ENCODE data around the gene ROS1. TPM values are rescaled to one million over a fixed set of nuclear protein-coding genes. Genes with fewer than 3 reads are reported as not detected.

The ROS1 gene
- polyA plus RNA-seq, 1 experiment = not detected

DNA sequence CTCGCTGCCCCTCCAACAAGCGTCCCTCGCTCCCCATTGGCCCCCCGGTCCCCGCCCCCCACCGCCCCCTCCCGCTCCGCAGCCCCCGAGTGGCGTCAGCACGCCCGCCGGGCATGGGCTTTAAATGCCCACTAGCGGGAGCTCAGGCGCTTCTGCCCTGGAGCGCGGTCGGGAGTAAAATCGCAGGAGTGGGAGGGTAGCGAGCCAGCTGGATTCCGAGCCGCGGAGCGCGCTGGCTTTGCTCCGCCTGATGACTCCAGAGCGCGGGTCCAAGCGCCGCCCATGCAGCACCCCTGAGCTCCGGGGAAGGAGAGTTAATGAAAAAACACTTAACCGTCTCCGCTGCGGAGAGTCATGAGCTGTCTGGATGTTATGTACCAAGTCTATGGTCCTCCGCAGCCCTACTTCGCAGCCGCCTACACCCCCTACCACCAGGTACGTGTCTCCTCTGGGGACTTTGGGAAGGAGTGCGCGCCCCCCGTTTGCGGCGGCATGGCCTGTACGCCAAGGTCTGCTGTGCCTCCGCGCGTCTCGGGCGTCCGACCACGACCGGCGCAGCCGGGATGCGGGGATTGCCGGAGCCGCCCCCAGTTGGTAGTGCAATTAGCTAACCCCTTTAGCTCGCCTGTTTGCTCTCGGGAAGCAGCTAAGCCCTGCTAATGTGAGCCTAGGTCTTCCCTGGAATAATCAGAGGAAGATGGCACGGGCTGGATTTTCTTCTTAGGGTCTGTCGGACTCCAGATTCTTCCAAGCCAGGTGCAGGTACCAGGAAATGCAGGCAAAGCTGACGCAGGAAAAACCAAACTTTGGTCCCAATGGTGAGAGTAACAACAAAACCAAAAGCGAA, 160.1 kb downstream of the ROS1 start, which contains the start of gene VGLL2:
Gene VGLL2, plus strand, starts transcription at position 149 of the 847 bp plus-strand sequence. Its CDS starts 206 bp downstream, at position 355.
- Histone ChIP-seq H3K9me3 (ENCODE audit: control insufficient read depth, insufficient read depth, low read length) (peaks cover 7% of the 10 kb centered on the region; the same call in 1 of the 2 replicates), H3K27me3 (ENCODE audit: control insufficient read depth, insufficient read depth, low read length) (peaks cover 78% of the 10 kb centered on the region), H3K27ac (ENCODE audit: low read depth, low read length) (no peak within 1 kb of the TSS), H3K4me3 (ENCODE audit: low read depth, low read length) (peak within 1 kb of the TSS; percentile 43)
- TF ChIP-seq, protein P1, sequence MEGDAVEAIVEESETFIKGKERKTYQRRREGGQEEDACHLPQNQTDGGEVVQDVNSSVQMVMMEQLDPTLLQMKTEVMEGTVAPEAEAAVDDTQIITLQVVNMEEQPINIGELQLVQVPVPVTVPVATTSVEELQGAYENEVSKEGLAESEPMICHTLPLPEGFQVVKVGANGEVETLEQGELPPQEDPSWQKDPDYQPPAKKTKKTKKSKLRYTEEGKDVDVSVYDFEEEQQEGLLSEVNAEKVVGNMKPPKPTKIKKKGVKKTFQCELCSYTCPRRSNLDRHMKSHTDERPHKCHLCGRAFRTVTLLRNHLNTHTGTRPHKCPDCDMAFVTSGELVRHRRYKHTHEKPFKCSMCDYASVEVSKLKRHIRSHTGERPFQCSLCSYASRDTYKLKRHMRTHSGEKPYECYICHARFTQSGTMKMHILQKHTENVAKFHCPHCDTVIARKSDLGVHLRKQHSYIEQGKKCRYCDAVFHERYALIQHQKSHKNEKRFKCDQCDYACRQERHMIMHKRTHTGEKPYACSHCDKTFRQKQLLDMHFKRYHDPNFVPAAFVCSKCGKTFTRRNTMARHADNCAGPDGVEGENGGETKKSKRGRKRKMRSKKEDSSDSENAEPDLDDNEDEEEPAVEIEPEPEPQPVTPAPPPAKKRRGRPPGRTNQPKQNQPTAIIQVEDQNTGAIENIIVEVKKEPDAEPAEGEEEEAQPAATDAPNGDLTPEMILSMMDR (IDR thresholded peaks at IDR 0.05; ENCODE audit: low read depth, low read length) = no peak
- no peak for DNase-seq (ENCODE audit: low read depth, low spot score)
- POLR2A ChIA-PET = no interaction called here
- CTCF ChIA-PET = interaction anchor here (0.6 kb wide), 2 partner anchors 40 to 290 kb away, joined by 4 read pairs; no protein-coding TSS in a partner anchor

DNA sequence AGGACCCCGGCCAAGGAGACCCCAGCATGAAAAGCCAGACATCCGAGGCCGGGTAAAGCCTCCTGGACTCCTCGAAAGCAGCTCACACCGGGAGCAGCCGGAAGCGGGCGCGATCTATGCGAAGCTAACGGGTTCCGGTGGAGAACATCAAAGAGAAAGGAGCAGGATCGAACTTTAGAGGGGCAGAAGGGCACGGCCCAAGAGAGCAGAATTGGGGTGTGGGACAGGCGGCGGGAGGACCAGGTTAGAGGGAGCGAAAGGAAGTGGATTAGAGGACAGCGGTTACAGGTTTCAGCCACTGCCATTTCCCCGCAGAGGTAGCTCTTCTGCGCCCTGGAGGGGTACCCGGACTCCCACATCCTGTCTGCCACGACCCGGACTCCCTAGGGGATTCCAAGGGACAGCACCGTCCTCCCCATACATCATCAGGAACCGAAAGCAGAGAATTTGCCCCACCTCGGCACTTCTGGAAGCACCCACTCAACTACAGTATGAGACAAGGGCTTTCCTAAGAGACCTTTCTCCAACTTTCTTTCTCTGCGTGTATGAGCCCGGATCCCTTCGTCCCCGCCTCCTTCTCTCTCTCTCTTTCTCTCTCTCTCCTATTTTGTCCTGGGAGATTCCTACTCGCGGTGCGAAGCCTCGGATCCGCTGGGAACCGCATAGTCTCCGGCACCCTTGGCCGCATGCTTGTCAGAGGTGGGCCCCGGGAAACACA, 160.9 kb downstream of the ROS1 start:
- TF ChIP-seq, protein P1 (IDR thresholded peaks at IDR 0.05; ENCODE audit: low read depth, low read length) = no peak
- Histone ChIP-seq H3K9me3 (ENCODE audit: control insufficient read depth, insufficient read depth, low read length) (peaks cover 7% of the 10 kb centered on the region; the same call in 1 of the 2 replicates), H3K4me3 (ENCODE audit: low read depth, low read length) (peak overlapping the region; percentile 43), H3K27me3 (ENCODE audit: control insufficient read depth, insufficient read depth, low read length) (peaks cover 71% of the 10 kb centered on the region), H3K27ac (ENCODE audit: low read depth, low read length) (no peak overlapping the region)
- ChIA-PET POLR2A (no interaction called here), CTCF (interaction anchor here (0.6 to 0.7 kb wide), 2 partner anchors 289 to 1865 kb away, joined by 3 to 4 read pairs; no protein-coding TSS in a partner anchor)
- no peak for DNase-seq (ENCODE audit: low read depth, low spot score)

DNA sequence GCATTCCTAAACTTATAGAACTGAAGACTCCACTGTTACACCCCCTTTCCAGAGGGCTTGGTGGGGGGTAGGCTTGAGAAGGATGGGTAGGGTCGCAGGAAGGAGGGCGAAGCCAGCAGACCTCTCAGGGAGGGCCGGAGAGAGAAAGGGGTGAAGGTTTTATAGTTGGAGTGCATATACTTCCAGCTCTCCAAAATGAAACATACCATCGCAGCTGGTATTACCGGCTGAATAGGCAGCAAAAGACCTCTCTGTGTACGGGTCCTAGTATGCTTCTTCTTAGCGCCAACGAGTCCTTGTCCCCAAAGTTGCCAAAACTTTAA, 161.4 kb downstream of the ROS1 start:
- ChIA-PET CTCF (interaction anchor here (0.7 kb wide), 1 partner anchor 1865 kb away, joined by 3 read pairs; no protein-coding TSS in a partner anchor), POLR2A (no interaction called here)
- Histone ChIP-seq H3K4me3 (ENCODE audit: low read depth, low read length) (no peak overlapping the region), H3K27ac (ENCODE audit: low read depth, low read length) (no peak overlapping the region), H3K27me3 (ENCODE audit: control insufficient read depth, insufficient read depth, low read length) (peaks cover 66% of the 10 kb centered on the region), H3K9me3 (ENCODE audit: control insufficient read depth, insufficient read depth, low read length) (peaks cover 7% of the 10 kb centered on the region; the same call in 1 of the 2 replicates)
- TF ChIP-seq, protein P1 (IDR thresholded peaks at IDR 0.05; ENCODE audit: low read depth, low read length) = no peak
- no peak for DNase-seq (ENCODE audit: low read depth, low spot score)

DNA sequence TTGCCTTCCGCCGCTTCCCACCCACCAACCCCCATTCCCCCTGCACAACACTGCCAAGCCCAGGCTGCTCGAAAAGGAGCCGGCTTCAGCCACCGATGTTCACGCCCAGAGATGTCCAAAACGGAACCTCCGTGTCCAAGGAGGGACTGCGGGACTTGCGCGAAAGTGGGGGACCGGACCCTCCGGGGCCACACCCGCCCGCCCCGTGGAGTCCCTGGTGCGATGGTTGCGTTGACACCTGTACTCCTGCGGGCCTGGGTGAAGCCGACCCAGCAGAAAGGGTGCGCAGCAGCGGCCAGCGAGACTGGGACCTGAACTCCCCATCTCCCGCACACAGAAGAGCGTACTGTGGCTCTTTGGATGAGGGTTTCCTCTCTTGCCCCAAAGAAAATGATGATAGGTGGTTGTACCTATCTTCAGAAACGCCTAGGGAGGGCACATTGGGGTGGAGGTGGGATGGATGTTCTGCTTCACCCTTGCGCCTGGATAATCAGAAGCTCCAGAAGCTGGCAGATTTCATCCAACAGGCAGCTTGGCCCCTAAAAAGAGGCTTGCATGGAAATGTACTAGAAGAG, 162.3 kb downstream of the ROS1 start:
- no peak overlapping the region for H3K27ac ChIP-seq (ENCODE audit: low read depth, low read length)
- ChIA-PET POLR2A (no interaction called here), CTCF (no interaction called here)
- no peak for DNase-seq (ENCODE audit: low read depth, low spot score)
- H3K9me3 ChIP-seq (ENCODE audit: control insufficient read depth, insufficient read depth, low read length) = peaks cover 7% of the 10 kb centered on the region; the same call in 1 of the 2 replicates
- H3K4me3 ChIP-seq (ENCODE audit: low read depth, low read length) = no peak overlapping the region
- TF ChIP-seq, protein P1 (IDR thresholded peaks at IDR 0.05; ENCODE audit: low read depth, low read length) = no peak
- peaks cover 58% of the 10 kb centered on the region for H3K27me3 ChIP-seq (ENCODE audit: control insufficient read depth, insufficient read depth, low read length)

Measured in AG04450 (cell line).